HG03095 (cell line): ENCODE data around the gene TRIM72.
"Not testable (repeated sequence)": the region's sequence is repeated elsewhere in the genome, so short reads cannot be mapped to it uniquely, and the experiment has no call there.

ENCODE experiments used
- ATAC-seq: cut with Tn5 transposase; IDR thresholded peaks from one replicate; pipeline ENCODE4 v1.9.1; 2021; ENCODE audit warnings: moderate library complexity; ENCODE audit not compliant: unreplicated experiment

The TRIM72 gene

GRCh38 chr16:31214708-31215286, 878 bp downstream of the TRIM72 start:
- ATAC-seq: no peak

GRCh38 chr16:31215287-31216162, 1.6 kb downstream of the TRIM72 start:
- ATAC-seq: no peak

GRCh38 chr16:31216422-31217135, 2.7 kb downstream of the TRIM72 start, which contains the start of gene PYDC1:
PYDC1 (minus strand) TSS chr16:31217135; CDS start chr16:31217028, 107 bp downstream.
- no peak for ATAC-seq

- ATAC-seq: no peak
Observed at GRCh38 chr16:31217136-31217530, 3.2 kb downstream of the TRIM72 start.

DNA sequence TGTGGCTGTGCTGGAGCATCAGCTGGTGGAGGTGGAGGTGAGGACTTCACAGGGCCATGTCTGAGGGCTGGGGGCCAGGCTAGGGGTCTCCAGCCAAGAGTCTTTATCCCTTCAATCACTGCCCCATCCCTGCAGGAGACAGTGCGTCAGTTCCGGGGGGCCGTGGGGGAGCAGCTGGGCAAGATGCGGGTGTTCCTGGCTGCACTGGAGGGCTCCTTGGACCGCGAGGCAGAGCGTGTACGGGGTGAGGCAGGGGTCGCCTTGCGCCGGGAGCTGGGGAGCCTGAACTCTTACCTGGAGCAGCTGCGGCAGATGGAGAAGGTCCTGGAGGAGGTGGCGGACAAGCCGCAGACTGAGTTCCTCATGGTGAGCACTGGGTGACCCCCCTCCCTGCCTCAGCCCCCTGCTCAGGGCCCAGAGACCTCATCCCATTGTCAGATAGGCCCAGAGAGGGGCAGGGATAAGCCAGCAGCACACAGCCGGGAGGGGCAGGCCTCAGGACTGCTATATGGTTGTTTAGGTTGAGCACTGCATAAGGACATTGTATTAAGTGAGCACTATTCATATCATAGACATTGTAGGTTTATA, 5.3 kb downstream of the TRIM72 start:
- ATAC-seq: no peak

- ATAC-seq: no peak
Observed at GRCh38 chr16:31221357-31222160, 7.6 kb downstream of the TRIM72 start.

DNA sequence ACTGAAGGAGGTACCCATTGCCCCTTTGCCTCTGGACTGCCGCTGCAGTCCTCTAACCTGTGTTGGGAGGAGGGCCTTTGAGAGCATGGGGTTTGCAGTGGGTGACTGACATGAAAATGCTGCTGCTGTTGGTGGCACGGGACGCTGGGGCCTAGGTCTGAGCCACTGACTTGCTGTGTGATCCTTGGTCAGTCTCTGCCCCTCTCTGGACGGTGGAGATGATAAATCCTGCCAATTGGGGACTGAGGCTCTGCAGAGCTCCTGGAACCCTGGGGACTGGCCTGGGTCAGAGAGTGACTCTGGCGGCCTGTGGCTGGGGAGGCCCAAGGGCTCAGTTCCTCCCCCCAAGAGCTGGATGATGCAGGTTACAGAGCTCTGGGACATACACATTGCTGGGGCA, 9.1 kb downstream of the TRIM72 start:
- ATAC-seq: no peak

GRCh38 chr16:31224092-31224955, 10.4 kb downstream of the TRIM72 start:
- no peak for ATAC-seq

- ATAC-seq: no peak
Observed at GRCh38 chr16:31225193-31225592, 11.3 kb downstream of the TRIM72 start.

GRCh38 chr16:31228206-31228605, 14.3 kb downstream of the TRIM72 start:
- ATAC-seq: no peak

- ATAC-seq: no peak
Observed at GRCh38 chr16:31229501-31229900, 15.6 kb downstream of the TRIM72 start.

DNA sequence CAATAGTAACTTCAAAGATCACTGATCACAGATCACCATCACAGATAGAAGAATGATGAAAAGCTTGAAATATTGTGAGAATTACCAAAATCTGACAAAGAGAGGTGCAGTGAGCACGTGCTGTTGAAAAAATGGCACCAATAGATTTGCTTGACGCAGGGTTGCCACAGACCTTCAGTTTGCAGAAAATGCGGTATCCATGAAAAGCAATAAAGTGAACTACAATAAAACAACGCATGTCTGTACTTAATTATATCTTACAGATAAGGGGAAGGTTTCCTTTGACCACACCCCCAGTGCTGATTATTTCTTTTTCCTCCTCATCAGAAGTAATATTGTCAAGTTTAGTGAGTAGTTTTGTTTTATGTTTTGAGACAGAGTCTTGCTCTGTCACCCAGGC, 24.1 kb downstream of the TRIM72 start:
- ATAC-seq: no peak

GRCh38 chr16:31242206-31242605, 28.3 kb downstream of the TRIM72 start:
- no peak for ATAC-seq

DNA sequence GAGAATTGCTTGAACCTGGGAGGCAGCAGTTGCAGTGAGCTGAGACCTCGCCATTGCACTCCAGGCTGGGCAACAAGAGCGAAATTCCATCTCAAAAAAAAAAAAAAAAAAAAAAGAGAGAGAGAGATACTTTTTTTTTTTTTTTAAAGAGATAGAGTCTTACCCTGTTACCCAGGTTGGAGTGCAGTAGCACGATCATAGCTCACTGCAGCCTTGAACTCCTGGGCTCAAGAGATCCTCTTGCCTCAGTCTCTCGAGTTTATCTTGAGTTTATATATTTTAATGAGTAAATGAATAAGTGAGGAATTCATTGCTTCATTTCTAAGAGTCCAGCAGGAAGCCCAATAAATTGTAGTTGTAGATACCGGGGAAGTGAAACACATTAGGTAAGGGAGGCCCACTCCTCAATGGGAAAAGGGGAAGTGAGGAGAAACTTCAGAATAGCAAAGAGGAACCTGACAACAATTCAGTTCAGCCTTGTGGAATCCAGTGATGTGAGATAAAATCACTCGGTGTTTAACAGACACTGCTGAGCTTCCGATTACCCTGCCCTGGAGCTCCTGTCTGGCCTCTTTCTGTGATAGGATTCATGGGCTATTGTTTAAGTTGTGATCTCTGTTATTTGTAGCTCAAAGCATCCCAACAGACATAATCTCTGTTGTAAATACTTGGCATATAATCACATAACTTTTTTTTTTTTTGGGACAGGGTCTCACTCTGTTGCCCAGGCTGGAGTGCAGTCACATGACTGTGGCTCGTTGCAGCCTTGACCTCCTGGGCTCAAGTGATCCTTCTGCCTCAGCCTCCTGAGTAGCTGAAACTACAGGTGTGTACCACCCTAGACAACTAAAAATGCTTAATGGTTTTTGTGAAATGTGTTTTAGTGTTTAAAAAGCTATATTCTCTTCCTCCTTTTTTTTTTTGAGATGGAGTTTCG, 30.1 kb downstream of the TRIM72 start:
- ATAC-seq: no peak

DNA sequence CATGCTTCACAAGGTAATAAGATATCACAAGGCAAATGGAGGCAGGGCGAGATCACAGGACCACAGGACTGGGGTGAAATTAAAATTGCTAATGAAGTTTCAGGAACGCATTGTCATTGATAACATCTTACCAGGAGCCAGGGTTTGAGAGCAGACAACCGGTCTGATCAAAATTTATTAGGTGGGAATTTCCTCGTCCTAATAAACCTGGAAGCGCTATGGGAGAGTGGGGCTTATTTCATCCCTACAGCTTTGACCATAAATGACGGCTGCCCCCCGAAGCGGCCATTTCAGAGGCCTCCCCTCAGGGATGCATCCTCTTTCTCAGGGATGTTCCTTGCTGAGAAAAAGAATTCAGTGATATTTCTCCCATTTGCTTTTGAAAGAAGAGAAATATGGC, 31.7 kb downstream of the TRIM72 start:
- not testable (repeated sequence) for ATAC-seq

GRCh38 chr16:31246296-31246695, 32.4 kb downstream of the TRIM72 start:
- no peak for ATAC-seq

- no peak for ATAC-seq
Observed at GRCh38 chr16:31248344-31248743, 34.4 kb downstream of the TRIM72 start.

DNA sequence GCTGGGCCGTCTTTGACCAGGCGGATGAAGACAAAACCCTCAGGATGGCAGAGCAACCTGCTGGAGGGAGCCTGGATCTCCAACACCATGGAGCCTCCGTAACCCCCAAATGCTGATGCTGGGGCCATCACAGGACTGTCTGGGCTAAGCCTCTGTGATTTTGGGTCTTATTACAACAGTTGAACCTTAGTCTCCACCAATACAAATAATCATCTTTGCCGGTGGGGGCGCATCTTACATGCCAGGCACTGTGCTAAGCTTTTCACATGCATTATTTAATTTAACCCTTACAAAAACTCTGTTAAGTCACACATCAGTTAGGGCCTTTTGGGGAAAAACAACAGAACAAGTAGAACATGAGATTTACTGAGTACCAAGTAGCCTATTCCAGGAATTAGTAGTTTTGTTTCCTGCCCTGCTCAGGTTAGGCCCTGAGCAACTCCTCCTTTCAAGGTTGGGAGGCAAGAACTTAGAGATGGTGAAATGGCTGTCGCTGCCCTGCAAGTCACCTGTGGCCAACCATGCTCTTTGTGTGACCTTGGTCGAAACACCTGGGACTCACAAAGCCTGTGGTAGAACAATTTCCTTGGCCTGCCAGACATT, 37.0 kb downstream of the TRIM72 start:
- ATAC-seq: no peak
